Measurements from ENCODE around the gene CLASRP. TPM values are rescaled to one million over a fixed set of nuclear protein-coding genes. Genes with fewer than 3 reads are reported as not detected.

CLASRP gene
- total RNA-seq, 1 donor from 2014 or later = 19.2 TPM

- DNase-seq (ENCODE audit: low read depth) (no peak), FAIRE-seq (no peak)
- TF ChIP-seq CTCF (IDR thresholded peaks at IDR 0.05; ENCODE audit: insufficient read depth, low read length, severe bottlenecking) = no peak
- Histone ChIP-seq H3K4me3 (ENCODE audit: low read depth, low read length) (no peak overlapping the region), H3K27me3 (ENCODE audit: control insufficient read depth, insufficient read depth, low read length) (no peaks in the 10 kb centered on the region), H3K36me3 (ENCODE audit: control insufficient read depth, insufficient read depth, low read length) (peaks cover 2% of the 10 kb centered on the region)
These were observed 33.1 kb upstream of the CLASRP start for GRCh38 chr19:45005787-45006186.

DNA sequence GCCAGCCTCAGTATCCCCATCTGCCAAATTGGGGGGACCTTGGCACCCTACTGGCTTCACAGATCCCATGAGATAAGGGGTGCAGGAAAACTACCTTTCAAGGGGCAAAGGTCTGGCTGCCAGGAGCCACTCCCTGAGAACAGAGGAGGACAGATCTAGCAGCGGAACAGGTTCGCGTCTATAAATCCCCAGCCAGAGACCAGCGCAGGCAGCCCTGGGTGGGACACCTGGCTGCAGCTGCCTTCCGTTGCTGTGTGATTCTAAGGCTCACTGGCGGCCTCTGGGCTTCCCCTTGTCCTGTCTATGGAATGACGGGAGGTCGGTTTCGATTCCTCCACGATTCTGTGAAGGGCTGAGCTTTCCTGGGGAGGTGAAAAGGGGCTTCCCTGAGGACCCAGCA lies 30.3 kb upstream of the CLASRP start:
- H3K27me3 ChIP-seq (ENCODE audit: control insufficient read depth, insufficient read depth, low read length) = no peaks in the 10 kb centered on the region
- TF ChIP-seq CTCF (IDR thresholded peaks at IDR 0.05; ENCODE audit: insufficient read depth, low read length, severe bottlenecking) = no peak
- no peak overlapping the region for H3K4me3 ChIP-seq (ENCODE audit: low read depth, low read length)
- peaks cover 2% of the 10 kb centered on the region for H3K36me3 ChIP-seq (ENCODE audit: control insufficient read depth, insufficient read depth, low read length)
- DNase-seq (ENCODE audit: low read depth) = no peak
- FAIRE-seq = no peak

GRCh38 chr19:45009625-45010255 lies 29.1 kb upstream of the CLASRP start:
- H3K27me3 ChIP-seq (ENCODE audit: control insufficient read depth, insufficient read depth, low read length) = no peaks in the 10 kb centered on the region
- H3K36me3 ChIP-seq (ENCODE audit: control insufficient read depth, insufficient read depth, low read length) = peaks cover 2% of the 10 kb centered on the region
- DNase-seq (ENCODE audit: low read depth) = peak; percentile 8
- no peak overlapping the region for H3K4me3 ChIP-seq (ENCODE audit: low read depth, low read length)
- FAIRE-seq = no peak
- no peak for TF ChIP-seq CTCF (IDR thresholded peaks at IDR 0.05; ENCODE audit: insufficient read depth, low read length, severe bottlenecking)

DNA sequence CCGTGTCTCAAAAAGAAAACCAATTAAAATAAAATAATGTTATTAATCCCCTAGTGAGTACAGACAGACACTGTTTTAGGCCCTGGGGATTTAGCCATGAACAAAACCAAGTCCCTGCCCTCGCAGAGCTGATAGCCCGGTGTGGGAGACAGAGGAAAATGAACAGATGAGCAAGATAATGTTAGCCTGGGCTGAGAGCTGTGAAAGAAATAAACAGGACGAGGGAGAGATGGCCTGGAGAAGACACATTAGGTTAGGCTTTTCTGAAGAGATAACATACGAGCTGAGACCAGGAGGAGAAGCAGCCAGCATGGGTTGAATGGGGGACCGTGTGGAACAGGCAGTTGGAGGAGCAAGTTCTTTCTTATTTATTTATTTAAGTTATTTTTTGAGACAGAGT lies 28.5 kb upstream of the CLASRP start:
- DNase-seq (ENCODE audit: low read depth) = no peak
- no peaks in the 10 kb centered on the region for H3K27me3 ChIP-seq (ENCODE audit: control insufficient read depth, insufficient read depth, low read length)
- TF ChIP-seq CTCF (IDR thresholded peaks at IDR 0.05; ENCODE audit: insufficient read depth, low read length, severe bottlenecking) = no peak
- no peak for FAIRE-seq
- peaks cover 5% of the 10 kb centered on the region for H3K36me3 ChIP-seq (ENCODE audit: control insufficient read depth, insufficient read depth, low read length)
- H3K4me3 ChIP-seq (ENCODE audit: low read depth, low read length) = no peak overlapping the region

DNA sequence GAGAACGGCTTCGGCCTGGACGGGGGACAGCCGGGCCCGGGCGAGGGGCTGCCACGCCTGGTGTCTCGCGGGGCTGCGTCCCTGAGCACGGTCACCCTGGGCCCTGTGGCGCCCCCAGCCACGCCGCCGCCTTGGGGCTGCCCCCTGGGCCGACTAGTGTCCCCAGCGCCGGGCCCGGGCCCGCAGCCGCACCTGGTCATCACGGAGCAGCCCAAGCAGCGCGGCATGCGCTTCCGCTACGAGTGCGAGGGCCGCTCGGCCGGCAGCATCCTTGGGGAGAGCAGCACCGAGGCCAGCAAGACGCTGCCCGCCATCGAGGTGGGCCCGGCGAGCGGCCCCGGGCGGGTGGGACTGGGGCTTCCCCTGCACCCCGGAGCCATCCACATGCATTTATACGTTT lies 26.9 kb upstream of the CLASRP start:
- FAIRE-seq (no peak), DNase-seq (ENCODE audit: low read depth) (no peak)
- no peak overlapping the region for H3K4me3 ChIP-seq (ENCODE audit: low read depth, low read length)
- H3K27me3 ChIP-seq (ENCODE audit: control insufficient read depth, insufficient read depth, low read length) = no peaks in the 10 kb centered on the region
- no peak for TF ChIP-seq CTCF (IDR thresholded peaks at IDR 0.05; ENCODE audit: insufficient read depth, low read length, severe bottlenecking)
- peaks cover 4% of the 10 kb centered on the region for H3K36me3 ChIP-seq (ENCODE audit: control insufficient read depth, insufficient read depth, low read length)
